Endothelial cell (in vitro differentiated cells): ENCODE measurements around the gene TENM4. TPM values are rescaled to one million over a fixed set of nuclear protein-coding genes. Genes with fewer than 3 reads are reported as not detected.

Experiments used
- DNase-seq: peaks from one replicate; pipeline ENCODE4 v3.0.0; 2021; ENCODE audit warnings: low spot score
- H3K27ac Mint-ChIP-seq: one replicate; pipeline ENCODE4 v1.8.0; 2021; ENCODE audit warnings: mixed read lengths, inconsistent platforms; ENCODE audit not compliant: unreplicated experiment
- H3K27me3 Mint-ChIP-seq: one replicate; pipeline ENCODE4 v1.8.0; 2021; ENCODE audit warnings: mild to moderate bottlenecking, moderate library complexity, mixed read lengths, inconsistent platforms; ENCODE audit not compliant: unreplicated experiment
- H3K36me3 Mint-ChIP-seq: one replicate; pipeline ENCODE4 v1.8.0; 2021; ENCODE audit warnings: mild to moderate bottlenecking, low read depth, mixed read lengths, inconsistent platforms; ENCODE audit not compliant: unreplicated experiment
- H3K4me1 Mint-ChIP-seq: one replicate; pipeline ENCODE4 v1.8.0; 2021; ENCODE audit warnings: mild to moderate bottlenecking, mixed read lengths, inconsistent platforms; ENCODE audit not compliant: unreplicated experiment
- H3K4me3 Mint-ChIP-seq: one replicate; pipeline ENCODE4 v1.8.0; 2021; ENCODE audit warnings: mild to moderate bottlenecking, mixed read lengths, inconsistent platforms; ENCODE audit not compliant: unreplicated experiment
- H3K9me3 Mint-ChIP-seq: one replicate; pipeline ENCODE4 v1.8.0; 2021; ENCODE audit warnings: mixed read lengths, inconsistent platforms; ENCODE audit not compliant: unreplicated experiment
- total RNA-seq: library from RNA; stranded (reverse); fragmentation: NEBNext Ultra II Directional; extraction: Animal tissue kit (Norgen Biotek cat#: 25700); gene quantifications from one replicate; pipeline ENCODE4 v1.2.1, GENCODE V29; 2021; ENCODE audit not compliant: unreplicated experiment
- TF ChIP-seq, protein P1 (sequence below): fragments of 200-600 bp; sonication (generic); IDR thresholded peaks from one replicate; pipeline ENCODE4 v1.5.0; 2021; ENCODE audit warnings: antibody characterized with exemption; ENCODE audit not compliant: unreplicated experiment

TENM4 gene
- total RNA-seq, 1 donor from 2014 or later, result 1.8 TPM

DNA sequence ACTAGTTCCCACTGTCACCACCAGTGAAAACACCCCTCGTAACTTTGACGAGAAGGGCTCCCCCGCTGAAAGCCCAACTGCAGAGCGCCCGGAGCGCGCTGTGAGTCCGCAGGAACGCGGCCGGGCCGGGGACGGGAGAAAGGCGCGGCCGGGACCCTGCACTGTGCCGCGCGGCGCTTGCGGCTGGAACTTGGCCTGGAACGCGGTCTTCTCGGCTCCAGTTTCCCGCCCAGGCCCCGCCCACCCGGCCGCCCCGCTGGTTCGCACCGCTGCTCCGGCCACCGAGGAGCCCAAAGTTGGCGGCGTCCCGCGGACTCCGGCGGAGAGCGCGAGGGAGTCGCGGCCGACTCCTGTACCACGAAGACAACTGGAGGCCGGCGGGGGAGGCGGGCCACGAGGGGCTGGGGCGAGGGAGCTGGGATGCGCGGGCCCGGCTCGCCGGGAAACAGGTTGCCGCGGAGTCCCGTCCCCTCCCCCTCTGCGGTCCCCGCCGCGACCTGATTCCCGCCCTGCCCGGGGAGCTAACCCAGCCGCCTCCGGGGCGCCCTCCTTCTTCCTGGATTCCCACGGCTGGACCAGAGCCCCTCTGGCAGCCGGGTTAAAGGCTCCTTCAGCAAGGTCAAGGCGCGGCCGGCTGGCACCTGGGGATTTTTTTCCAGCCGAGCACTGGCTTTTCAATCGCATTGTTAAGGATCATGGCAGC is 3.4 kb downstream of the TENM4 start:
- TF ChIP-seq, protein P1, sequence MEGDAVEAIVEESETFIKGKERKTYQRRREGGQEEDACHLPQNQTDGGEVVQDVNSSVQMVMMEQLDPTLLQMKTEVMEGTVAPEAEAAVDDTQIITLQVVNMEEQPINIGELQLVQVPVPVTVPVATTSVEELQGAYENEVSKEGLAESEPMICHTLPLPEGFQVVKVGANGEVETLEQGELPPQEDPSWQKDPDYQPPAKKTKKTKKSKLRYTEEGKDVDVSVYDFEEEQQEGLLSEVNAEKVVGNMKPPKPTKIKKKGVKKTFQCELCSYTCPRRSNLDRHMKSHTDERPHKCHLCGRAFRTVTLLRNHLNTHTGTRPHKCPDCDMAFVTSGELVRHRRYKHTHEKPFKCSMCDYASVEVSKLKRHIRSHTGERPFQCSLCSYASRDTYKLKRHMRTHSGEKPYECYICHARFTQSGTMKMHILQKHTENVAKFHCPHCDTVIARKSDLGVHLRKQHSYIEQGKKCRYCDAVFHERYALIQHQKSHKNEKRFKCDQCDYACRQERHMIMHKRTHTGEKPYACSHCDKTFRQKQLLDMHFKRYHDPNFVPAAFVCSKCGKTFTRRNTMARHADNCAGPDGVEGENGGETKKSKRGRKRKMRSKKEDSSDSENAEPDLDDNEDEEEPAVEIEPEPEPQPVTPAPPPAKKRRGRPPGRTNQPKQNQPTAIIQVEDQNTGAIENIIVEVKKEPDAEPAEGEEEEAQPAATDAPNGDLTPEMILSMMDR, result no peak
- Mint-ChIP-seq H3K27me3 (peaks cover 28% of the 10 kb centered on the region), H3K9me3 (no peaks in the 10 kb centered on the region), H3K4me1 (peaks cover 22% of the 10 kb centered on the region), H3K27ac (no peak overlapping the region), H3K36me3 (no peaks in the 10 kb centered on the region), H3K4me3 (peak overlapping the region; percentile 85)
- peak; percentile 70 for DNase-seq

DNA sequence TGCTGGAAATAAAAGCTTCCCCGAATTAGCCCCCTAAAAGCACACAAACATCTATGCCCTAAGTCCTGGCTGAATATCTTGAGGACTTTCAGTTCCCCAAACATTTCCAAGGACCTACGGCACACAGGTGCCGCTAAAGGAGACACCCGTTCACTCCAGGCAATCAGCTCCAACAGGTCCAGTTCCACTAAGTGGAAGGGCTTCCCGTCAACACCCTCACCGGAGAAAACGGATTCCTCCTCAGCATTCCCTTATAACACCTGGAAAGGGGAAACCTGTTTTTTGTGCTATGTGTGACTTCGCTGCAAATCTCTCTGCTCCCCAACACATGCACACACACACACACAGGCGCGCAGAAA is 3.9 kb downstream of the TENM4 start:
- Mint-ChIP-seq H3K4me3 (peak overlapping the region; percentile 83), H3K9me3 (no peaks in the 10 kb centered on the region), H3K4me1 (peaks cover 22% of the 10 kb centered on the region), H3K27ac (no peak overlapping the region), H3K27me3 (peaks cover 27% of the 10 kb centered on the region), H3K36me3 (no peaks in the 10 kb centered on the region)
- TF ChIP-seq, protein P1, result no peak
- DNase-seq, result no peak

DNA sequence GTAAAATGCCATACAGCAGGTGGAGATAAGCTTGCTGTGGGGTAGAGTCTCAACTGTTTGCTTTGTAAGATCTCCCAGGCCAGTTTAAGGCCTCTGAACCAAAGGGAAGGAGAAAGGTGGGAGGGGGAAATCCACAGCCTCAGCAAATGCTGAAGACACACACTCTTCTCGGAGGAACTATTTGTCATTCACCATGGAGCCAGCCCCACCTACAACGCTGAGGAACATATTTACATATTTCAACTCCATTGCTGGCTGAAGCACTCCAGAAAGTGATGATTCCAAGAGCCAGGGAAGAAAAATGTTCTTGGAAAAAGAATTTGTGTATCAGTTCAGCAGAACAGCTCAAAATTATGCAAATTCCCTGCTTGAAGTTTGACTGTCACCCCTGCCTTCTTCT is 6.5 kb downstream of the TENM4 start:
- Mint-ChIP-seq H3K27me3 (peaks cover 17% of the 10 kb centered on the region), H3K27ac (no peak overlapping the region), H3K4me1 (peaks cover 13% of the 10 kb centered on the region), H3K9me3 (no peaks in the 10 kb centered on the region), H3K4me3 (no peak overlapping the region), H3K36me3 (no peaks in the 10 kb centered on the region)
- TF ChIP-seq, protein P1, result no peak
- no peak for DNase-seq

DNA sequence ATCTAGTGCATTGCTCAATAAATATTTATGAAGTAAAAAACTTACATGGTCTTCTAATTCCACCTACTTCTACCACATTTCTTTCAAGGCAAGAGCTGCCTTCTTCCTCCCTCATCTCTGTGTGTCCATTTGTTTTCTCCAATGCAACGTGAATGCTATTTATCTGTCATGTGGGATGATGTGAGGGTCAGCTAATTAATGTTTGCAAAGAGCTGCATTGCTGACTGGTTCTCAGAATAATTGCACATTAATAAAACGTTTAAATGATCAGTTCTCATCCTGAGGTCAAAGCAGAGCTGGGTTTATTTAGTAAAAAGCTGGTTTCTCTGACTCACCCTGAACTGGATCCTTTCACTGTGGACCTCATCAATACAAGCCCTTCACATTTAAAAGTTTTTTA is 8.7 kb downstream of the TENM4 start:
- Mint-ChIP-seq H3K4me1 (peaks cover 7% of the 10 kb centered on the region), H3K27me3 (peaks cover 8% of the 10 kb centered on the region), H3K27ac (no peak overlapping the region), H3K36me3 (no peaks in the 10 kb centered on the region), H3K4me3 (no peak overlapping the region), H3K9me3 (no peaks in the 10 kb centered on the region)
- DNase-seq, result no peak
- TF ChIP-seq, protein P1, result no peak

DNA sequence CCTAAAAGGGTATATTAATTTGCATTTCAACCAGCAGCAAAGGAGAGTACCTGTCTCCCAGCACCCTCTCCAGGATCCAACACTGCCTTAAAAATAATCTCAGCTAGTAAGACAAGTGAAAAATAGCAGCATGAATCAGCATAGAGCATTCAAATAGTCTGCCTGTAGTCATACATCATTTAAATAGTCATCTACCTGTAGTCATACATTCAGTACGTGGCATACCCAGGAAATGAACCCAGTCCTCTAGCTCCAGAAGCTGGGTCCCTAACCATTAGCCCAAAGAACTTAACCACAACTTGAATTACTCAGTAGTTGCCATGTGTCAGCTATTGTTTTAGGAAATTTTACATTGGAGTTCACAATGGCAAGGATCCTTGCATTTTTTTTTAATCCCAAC is 9.3 kb downstream of the TENM4 start:
- no peaks in the 10 kb centered on the region for H3K36me3 Mint-ChIP-seq
- H3K27ac Mint-ChIP-seq, result no peak overlapping the region
- TF ChIP-seq, protein P1, result no peak
- H3K4me1 Mint-ChIP-seq, result peaks cover 1% of the 10 kb centered on the region
- H3K9me3 Mint-ChIP-seq, result no peaks in the 10 kb centered on the region
- no peak for DNase-seq
- peaks cover 2% of the 10 kb centered on the region for H3K27me3 Mint-ChIP-seq
- no peak overlapping the region for H3K4me3 Mint-ChIP-seq
